ENCODE measurements around the gene CYB5RL. TPM values are rescaled to one million over a fixed set of nuclear protein-coding genes. Genes with fewer than 3 reads are reported as not detected.
"Not testable (repeated sequence)": the region's sequence is repeated elsewhere in the genome, so short reads cannot be mapped to it uniquely, and the experiment has no call there.

CYB5RL gene, protein sequence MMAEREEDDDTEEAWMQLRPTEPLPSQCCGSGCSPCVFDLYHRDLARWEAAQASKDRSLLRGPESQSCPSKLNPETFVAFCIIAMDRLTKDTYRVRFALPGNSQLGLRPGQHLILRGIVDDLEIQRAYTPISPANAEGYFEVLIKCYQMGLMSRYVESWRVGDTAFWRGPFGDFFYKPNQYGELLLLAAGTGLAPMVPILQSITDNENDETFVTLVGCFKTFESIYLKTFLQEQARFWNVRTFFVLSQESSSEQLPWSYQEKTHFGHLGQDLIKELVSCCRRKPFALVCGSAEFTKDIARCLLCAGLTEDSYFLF
- total RNA-seq, result 7.7 and 8.7 TPM in 2 replicates

DNA sequence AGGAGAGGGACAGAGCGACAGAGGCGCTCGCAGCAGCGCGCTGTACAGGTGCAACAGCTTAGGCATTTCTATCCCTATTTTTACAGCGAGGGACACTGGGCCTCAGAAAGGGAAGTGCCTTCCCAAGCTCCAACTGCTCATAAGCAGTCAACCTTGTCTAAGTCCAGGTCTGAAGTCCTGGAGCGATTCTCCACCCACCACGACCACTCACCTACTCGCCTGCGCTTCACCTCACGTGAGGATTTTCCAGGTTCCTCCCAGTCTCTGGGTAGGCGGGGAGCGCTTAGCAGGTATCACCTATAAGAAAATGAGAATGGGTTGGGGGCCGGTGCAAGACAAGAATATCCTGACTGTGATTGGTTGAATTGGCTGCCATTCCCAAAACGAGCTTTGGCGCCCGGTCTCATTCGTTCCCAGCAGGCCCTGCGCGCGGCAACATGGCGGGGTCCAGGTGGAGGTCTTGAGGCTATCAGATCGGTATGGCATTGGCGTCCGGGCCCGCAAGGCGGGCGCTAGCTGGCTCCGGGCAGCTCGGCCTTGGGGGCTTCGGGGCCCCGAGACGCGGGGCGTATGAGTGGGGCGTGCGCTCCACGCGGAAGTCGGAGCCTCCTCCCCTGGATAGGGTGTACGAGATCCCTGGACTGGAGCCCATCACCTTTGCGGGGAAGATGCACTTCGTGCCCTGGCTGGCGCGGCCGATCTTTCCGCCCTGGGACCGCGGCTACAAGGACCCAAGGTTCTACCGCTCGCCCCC is at the start of gene CYB5RL, which contains the start of gene MRPL37:
TSS of gene CYB5RL (minus strand) at position 266 of the 754 bp plus-strand sequence. CDS start 4,414 bp downstream, outside the sequence.
TSS of gene MRPL37 (plus strand) at position 403 of the 754 bp plus-strand sequence. CDS start at position 480, 77 bp downstream.
- intact Hi-C loops (cut with micrococcal nuclease), result loop anchor here (1.0 to 5.0 kb wide), 12 partner anchors 85 to 1015 kb away; partner anchors contain the start of genes LRRC42, NDC1, PARS2 and TCEANC2

DNA sequence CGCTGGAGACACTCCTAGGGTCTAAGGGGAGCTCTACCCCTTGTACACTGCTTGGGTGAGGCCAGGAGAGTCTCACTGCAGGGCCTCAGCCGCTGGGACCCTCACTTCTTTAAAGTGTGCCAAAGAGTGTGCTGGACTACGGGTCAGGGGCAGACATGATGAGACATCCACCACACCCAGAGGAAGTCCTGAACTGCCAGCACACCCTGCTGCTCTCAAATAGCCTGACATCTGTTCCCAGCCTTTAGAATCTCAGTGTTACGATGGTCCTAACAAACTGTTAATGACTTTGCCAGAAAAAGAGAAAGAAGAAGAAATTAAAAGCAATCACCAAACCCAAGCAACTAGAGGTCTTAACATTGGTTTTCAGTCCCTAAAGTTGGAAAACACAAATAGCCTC is 49.1 kb upstream of the CYB5RL start:
- intact Hi-C loops (cut with micrococcal nuclease), result no loop called here

DNA sequence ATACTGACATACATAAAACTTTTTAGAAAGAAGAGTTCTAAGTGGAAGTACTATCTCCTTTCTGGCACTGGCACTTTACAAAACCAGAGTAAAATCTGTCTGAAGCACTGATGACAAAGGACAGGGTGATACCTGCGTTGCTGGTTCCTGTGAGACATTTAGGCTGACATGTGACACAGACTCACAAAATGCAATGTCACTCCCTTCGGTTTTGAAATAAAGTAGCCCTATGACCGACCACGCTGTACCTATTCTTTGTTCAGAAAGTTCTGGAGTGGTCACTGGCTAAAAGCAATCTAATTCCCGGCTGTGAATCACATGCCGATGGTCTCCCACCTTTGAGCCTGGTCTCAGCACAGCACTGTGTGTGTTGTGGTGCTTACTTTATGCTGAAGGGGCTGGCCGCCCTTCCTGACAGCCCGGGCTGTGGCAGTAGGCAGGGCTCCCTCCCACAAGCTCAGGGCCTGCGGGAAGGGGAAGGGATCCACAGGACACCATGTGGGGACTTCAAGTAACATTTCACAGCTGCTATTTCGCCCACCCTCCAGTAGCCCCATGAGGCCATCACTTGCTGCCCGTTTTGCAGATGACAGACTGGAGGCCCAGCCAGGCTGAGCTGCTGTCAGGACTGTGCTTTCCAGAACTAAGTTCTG is 48.2 kb upstream of the CYB5RL start:
- intact Hi-C loops (cut with micrococcal nuclease), result no loop called here

DNA sequence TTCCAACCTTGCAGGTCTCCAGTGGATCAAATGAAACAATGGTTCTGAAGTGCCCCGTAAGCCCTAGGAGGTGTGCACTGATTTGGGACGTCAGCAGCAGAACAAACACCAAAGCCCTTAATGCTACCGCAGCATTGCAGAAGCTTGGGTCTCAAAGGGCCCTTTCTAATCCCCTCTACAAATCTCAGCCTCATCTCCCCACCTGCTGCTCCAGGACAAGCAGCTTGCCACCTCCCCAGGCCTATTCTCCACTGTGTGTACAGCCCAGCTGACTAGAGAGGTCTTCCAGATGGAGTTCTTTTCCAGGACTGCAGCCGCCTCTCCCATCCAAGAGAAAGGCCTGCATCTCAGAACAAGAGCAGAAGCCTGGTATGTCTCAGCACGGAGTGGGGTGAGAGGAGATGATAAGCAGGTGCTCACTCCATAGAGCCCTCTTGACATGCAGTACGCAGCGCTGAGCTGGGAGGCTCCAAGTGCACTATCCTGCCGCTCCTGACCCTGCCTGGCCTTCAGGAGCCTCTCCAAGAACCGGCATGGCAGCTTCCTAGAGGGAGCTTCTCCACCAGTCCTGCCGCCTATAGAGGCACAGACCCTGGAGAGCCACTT is 46.4 kb upstream of the CYB5RL start:
- intact Hi-C loops (cut with micrococcal nuclease), result no loop called here

DNA sequence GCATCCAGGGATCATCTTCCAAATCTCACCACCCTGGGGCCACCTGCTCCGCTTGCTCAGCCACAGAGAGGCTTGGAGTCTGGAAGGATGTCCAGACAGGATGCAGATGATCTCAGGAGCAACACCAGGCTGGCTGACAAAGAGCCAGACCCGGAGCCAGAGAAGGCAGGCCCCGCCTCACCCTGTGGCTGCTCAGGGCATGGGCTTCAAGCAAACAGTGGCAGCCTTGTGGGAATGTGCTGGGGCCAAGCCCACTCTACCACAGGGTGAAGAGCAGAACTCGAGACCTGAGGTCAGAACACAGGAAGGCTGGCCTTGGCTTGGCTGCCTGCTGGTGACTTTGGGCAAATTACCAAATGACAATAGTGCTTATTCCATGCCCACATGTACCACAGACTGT is 45.7 kb upstream of the CYB5RL start:
- intact Hi-C loops (cut with micrococcal nuclease), result no loop called here

DNA sequence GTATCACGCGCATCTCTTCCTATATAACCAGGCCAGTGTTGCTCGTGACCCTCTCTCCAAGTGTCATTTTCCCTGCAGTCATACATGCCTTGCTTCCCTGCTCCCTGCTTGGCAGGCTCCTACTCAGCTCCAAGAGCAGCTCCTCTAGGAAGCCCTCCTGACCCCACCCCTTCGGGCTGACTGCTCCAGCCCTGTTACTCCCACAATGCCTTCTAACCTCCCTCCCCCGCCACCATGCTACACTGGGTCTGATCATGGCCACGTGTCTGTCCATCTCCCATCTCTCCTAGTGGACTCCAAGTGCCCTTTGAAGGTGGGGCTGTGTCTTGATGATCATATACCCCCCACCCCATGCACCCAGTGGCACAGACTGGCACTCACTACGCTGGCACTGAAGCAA is 44.8 kb upstream of the CYB5RL start:
- intact Hi-C loops (cut with micrococcal nuclease), result no loop called here

DNA sequence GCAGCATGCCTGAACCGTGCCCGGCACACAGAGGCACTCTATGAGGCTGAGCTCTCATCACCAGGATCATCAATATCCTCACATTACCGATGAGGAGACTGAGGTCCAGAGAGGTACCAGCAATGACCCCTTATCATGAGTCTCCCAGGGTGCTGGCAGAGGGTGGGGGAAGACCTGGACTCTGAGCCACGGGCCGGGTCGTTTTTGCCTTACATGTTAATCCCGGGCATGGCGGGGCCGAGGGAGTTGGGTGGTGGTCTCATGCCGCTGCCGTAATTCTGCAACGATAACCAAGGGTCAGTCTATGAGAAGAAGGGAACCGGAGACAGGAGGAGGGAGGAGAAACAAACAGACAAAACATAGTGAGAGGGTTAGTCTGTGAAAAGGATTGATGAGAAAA is 43.2 kb upstream of the CYB5RL start:
- intact Hi-C loops (cut with micrococcal nuclease), result no loop called here

DNA sequence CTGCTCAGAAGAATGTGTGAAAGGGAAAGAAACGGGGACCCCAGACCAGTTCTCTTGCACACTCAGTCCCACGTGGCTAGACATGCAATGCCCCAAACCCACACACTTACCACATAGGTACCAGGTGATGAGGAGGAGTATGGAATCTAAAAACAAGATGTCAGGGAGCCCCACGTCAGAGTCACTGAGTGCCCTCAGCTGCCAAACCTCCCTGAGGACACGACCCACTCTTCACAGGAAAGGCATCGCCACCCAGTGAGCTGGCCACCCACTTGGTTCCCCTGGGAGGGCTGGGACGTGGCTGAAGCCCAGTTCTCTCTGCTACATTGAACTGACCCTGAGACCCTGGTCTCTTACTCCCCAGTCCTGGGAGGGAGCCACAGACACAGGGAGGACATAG is 41.5 kb upstream of the CYB5RL start:
- intact Hi-C loops (cut with micrococcal nuclease), result no loop called here

DNA sequence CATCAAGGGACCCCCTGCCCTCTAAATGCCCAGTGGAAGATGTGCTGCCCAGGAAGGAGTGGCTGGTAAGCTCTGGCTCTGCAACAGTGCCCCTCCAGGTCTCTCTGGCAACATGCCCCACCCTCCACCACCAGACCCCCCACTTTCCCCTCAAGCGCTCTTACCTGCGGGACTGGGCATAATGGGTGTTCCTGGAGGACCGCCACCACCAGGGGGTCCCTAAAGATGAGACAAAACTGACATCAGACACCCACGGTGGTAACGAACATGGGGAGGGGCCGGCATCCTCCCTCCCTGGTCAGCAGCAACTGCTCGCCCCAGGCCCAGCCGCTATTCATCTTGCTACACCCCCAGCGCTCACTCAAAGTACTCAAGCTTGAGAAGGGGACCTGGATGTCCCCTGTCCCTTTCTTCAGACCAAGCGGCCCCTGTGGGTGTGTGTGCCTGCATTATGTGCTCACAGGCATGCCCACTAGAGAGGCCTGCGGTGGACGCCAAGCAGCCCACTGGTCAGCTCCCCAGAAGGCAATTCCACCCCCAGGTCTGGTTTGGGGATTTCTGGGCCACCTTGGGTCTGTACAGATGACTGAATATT is 41.0 kb upstream of the CYB5RL start:
- intact Hi-C loops (cut with micrococcal nuclease), result no loop called here

DNA sequence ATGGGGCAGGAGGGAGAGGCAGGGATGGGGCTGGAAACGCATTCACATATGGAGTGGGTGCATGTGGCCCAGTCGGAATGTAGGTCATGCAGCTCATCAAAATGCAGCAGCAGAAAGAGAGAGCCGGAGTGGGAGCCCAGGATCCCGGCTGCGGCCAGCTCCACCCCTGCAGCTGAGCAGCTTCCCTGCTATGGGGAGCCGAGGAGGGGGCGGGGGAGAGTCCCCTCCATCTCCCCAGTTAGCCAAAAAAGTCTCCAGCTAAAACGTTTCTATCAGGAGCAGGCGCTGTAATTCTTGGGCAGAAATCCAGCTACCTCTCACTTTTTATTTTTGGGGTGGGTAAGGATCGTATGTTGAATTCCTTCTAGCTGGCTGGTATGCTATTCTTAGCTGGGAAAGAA is 39.8 kb upstream of the CYB5RL start:
- intact Hi-C loops (cut with micrococcal nuclease), result no loop called here

DNA sequence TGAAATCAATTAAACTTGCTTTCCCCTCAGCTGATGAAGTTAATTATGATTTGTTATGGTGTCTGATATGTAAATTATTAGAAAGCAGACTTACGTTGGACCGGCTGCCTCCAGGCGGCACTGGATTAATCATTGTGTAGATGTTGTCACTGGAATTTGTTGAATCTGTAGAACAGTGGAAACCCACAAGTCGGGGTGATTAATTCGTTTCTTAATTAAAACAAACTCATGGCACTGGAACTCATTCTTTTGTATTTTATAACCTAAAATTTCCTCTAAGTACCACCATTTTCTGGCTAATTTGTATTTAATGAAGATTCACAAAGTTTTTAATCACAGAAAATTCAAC is 39.2 kb upstream of the CYB5RL start:
- intact Hi-C loops (cut with micrococcal nuclease), result no loop called here

DNA sequence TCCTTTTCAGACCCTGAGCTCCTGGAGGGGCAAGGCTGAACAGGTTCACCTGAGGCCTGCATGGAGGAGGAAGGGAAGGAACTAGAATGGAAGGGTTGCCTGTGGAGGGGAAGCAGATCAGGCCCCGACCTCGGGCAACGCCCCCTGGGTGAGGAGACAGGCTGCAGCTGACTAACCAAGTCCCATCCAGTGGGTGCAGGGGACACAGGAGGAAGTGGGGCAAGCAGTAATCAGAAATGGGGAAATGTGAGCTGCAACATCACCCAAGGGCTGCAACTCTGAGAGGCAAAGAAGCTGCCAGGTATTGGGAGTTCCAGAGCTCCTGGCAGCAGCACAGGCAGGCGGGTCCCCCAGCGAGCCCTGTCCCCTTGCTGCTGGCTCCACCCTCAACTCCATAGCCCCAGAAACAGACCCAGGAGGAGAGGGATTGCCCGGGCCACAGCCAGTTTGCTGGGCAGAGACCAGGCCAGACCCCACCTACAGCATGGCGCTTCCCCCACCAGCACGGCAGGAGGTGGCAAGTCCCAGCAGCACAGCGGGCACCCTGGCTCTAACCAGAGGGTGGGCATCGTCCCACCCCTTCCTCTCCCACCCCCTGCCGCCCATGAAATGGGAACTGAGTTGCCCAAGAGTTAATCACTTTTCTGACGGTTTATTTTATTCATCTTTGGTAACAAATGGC is 38.7 kb upstream of the CYB5RL start:
- intact Hi-C loops (cut with micrococcal nuclease), result no loop called here

DNA sequence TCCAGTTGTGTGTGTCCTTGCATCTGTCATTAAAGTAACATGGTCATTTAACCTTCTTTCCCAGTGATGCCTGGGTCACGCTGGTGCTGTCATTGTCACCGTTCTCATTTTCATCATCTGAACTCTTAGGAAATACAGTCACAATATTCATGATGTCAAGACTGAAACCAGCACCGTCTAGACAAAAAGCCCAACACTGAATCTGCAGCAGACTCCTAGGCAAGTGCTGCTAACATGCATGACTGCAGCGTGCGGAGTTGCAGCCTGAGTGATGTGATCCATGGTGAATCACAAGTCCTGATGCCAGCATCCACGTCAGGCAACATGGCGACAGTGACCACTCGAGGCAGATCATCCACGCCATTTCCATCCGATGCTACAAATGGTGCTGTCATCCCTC is 37.8 kb upstream of the CYB5RL start:
- intact Hi-C loops (cut with micrococcal nuclease), result no loop called here

DNA sequence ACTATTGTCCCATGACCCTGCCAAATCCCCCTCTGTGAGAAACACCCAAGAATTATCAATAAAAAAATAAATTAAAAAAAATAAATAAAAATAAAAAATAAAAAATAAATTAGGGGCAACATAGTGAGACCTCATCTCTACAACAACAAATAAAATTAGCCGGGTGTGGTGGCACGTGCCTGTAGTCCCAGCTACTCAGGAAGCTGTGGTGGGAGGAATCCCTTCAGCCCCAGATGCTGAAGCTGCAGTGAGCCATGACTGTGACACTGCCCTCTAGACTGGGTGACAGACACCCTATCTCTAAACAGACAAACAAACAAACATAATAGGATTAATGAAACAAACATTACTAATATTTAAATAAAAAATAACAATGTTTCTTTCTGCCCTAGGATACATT is 34.5 kb upstream of the CYB5RL start:
- intact Hi-C loops (cut with micrococcal nuclease), result no loop called here

DNA sequence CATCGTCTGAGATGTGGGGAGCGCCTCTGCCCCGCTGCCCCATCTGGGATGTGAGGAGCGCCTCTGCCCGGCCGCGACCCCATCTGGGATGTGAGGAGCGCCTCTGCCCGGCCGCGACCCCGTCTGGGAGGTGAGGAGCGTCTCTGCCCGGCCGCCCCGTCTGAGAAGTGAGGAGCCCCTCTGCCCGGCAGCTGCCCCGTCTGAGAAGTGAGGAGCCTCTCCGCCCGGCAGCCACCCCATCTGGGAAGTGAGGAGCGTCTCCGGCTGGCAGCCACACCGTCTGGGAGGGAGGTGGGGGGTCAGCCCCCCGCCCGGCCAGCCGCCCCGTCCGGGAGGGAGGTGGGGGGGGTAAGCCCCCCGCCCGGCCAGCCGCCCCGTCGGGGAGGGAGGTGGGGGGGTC is 33.4 kb upstream of the CYB5RL start:
- intact Hi-C loops (cut with micrococcal nuclease), result not testable (repeated sequence)

DNA sequence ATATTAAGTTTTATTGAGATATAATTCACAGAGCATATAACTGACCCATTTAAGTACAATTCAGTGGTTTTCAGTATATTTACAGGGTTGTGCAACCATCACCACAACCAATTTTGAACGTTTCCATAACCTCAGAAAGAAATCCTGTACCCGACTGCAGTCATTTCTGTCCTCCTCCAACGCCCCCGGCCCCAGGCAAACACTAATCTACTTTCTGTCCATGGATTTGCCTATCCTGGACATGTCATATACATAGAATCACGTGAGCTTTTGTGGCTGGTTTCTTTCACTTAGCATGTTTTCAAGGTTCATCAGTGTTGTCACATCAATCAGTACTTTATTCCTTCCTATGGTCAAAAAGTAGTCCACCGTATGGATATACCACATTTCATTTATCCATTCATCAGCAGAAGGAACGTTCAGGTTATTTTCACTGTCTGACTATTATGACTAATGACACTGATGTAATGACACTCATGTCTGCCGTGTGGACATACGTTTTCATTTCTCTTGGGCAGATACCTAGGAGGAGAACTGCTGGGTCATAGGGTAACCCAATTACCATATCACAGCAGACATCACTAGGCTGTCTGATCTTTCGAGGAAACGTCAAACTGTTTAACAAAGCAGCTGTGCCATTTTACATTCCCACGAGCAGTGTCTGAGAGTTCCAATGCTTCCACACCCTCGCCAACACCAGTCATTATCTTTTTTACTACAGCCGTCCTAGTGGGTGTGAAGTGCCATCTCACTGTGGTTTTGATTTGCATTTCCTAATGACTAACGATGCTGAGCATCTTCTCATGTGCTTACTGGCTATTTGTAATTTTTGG is 30.9 kb upstream of the CYB5RL start:
- intact Hi-C loops (cut with micrococcal nuclease), result loop anchor here (2.0 kb wide), 1 partner anchor 54 kb away; no protein-coding TSS in a partner anchor

DNA sequence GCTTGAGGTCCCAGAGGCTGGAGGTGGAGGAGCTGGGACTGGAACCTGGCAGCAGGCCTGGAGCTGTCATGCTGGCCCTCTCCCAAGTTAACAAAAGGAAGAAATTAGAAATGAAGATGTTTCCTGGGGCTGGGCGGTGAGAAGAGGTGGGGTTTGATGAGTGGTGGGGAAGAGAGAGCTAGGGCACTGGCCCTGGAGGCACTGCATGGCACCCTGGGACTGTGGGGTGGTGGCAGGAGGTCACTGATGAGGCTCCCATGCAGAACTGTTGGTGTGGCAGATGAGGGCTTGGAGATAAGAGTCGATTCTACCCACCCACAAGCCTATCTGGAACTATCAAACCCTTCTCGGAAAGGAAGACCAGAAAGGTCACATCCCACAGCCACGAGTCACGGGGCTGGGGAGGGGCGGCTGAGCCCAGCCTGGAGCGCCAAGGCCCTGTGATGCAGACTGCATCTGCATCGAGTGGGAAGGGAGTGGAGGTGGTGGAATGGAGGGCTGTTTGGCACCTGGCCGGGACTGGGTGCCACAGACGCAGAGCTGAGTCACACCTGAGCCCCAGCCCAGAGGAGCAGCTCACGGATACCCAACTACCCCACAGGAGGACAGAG is 29.6 kb upstream of the CYB5RL start:
- intact Hi-C loops (cut with micrococcal nuclease), result no loop called here

DNA sequence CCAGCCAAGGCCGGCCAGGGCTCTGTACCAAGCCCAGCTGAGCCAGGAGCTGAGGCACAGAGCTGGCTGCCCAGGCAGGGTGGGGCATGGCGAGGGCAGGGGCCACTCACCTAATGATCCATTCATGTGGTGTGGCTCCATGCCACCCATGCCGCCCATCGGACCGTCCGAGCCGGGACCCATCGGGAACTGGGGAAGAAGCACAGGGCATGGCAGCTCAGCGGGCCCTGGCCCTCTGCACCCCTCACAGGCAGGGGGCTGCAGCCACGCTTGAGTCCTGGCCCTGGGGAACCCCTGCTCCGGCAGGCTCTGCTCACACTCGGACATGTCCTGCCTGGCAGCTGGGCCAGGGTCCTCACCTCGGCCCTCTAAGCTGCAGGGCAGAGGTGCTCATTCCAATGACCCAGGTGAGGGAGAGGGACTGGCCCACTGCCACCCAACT is 28.8 kb upstream of the CYB5RL start:
- intact Hi-C loops (cut with micrococcal nuclease), result no loop called here

DNA sequence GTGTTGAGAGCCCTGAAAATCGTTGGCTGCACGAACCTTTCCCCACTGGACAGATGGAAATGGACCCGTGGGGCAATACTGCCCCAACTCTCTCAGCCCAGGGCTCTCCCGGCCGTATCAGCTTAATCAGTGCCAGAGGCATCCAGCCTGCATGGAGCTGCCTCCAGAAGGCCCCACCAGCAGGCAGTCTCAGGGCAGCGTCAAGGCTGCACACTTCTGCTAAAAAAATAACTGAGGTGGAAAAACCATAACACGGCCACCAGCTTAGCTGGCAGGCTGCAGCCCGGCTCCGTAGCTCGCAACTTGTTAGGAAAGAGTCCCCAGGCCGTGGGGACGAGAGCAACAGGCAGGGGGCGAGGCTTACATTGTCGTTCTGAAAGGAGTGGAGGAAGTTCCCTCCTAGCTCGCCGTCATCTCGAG is 28.1 kb upstream of the CYB5RL start:
- intact Hi-C loops (cut with micrococcal nuclease), result no loop called here
